Osteoblast (primary cell): Measurements from ENCODE around the gene AKAP6. TPM values are rescaled to one million over a fixed set of nuclear protein-coding genes. Genes with fewer than 3 reads are reported as not detected.

Source experiments
- DNase-seq: peaks from one replicate; pipeline ENCODE4 v3.0.0; 2011; ENCODE audit warnings: low spot score, mixed read lengths; ENCODE audit not compliant: insufficient read length; ENCODE audit errors: missing footprints
- H2AFZ ChIP-seq: 2 replicates; pipeline ENCODE4 v1.6.0; 2011; ENCODE audit warnings: mild to moderate bottlenecking, low read length
- H3K27ac ChIP-seq: 2 replicates; pipeline ENCODE4 v1.5.1; 2011; ENCODE audit warnings: mild to moderate bottlenecking, low read depth, low read length, moderate library complexity
- H3K27me3 ChIP-seq: 2 replicates; pipeline ENCODE4 v1.6.0; 2012; ENCODE audit warnings: mild to moderate bottlenecking, control low read depth, inconsistent platforms, low read length, moderate library complexity; ENCODE audit not compliant: insufficient read depth
- H3K36me3 ChIP-seq: 2 replicates; pipeline ENCODE4 v1.5.1; 2011; ENCODE audit warnings: mild to moderate bottlenecking, low read length, control low read depth, moderate library complexity; ENCODE audit not compliant: insufficient read depth
- H3K4me1 ChIP-seq: 2 replicates; pipeline ENCODE4 v1.5.1; 2011; ENCODE audit warnings: mild to moderate bottlenecking, low read length, control low read depth, moderate library complexity; ENCODE audit not compliant: insufficient read depth
- H3K4me2 ChIP-seq: 2 replicates; pipeline ENCODE4 v1.6.0; 2011; ENCODE audit warnings: mild to moderate bottlenecking, low read length; ENCODE audit not compliant: insufficient read depth
- H3K4me3 ChIP-seq: fragments of 200-600 bp; sonication (generic); 3 replicates; pipeline ENCODE4 v1.5.1; 2012; ENCODE audit warnings: mild to moderate bottlenecking, low read length, inconsistent platforms; ENCODE audit not compliant: insufficient read depth
- H3K79me2 ChIP-seq: 2 replicates; pipeline ENCODE4 v1.6.0; 2012; ENCODE audit warnings: mild to moderate bottlenecking, low read length, control low read depth, inconsistent platforms; ENCODE audit not compliant: insufficient read depth
- H3K9me3 ChIP-seq: 2 replicates; pipeline ENCODE4 v1.5.1; 2011; ENCODE audit warnings: low read depth, low read length, control low read depth
- H4K20me1 ChIP-seq: 2 replicates; pipeline ENCODE4 v1.6.0; 2012; ENCODE audit warnings: mild to moderate bottlenecking, low read length, control low read depth; ENCODE audit not compliant: insufficient read depth
- CTCF ChIP-seq: IDR thresholded peaks from 2 replicates; pipeline ENCODE4 v1.5.1; 2011; ENCODE audit warnings: mild to moderate bottlenecking, low read depth, low read length, moderate library complexity; ENCODE audit errors: extremely low read depth
- total RNA-seq: library from RNA; depleted of rRNA; stranded (reverse); fragments of >200 nt; gene quantifications from 2 replicates; pipeline ENCODE4 v1.2.3, GENCODE V29; 2012

The AKAP6 gene
- total RNA-seq, 1 donor, result 2.2 TPM

- H3K9me3 ChIP-seq, result no peaks in the 10 kb centered on the region
- H3K4me3 ChIP-seq, result peak overlapping the region; percentile 17
- peak overlapping the region; percentile 36 for H2AFZ ChIP-seq
- no peak for DNase-seq
- no peaks in the 10 kb centered on the region for H3K79me2 ChIP-seq
- peak overlapping the region; percentile 37 for H3K4me2 ChIP-seq
- no peaks in the 10 kb centered on the region for H3K36me3 ChIP-seq
- no peak for TF ChIP-seq CTCF
- H3K27ac ChIP-seq, result peak overlapping the region; percentile 21
- no peaks in the 10 kb centered on the region for H4K20me1 ChIP-seq
- no peaks in the 10 kb centered on the region for H3K27me3 ChIP-seq
- H3K4me1 ChIP-seq, result peaks cover 29% of the 10 kb centered on the region
Observed at GRCh38 chr14:32761381-32761968, 432.4 kb downstream of the AKAP6 start.

GRCh38 chr14:32762886-32763285 lies 433.8 kb downstream of the AKAP6 start:
- no peak overlapping the region for H2AFZ ChIP-seq

GRCh38 chr14:32763673-32764072 lies 434.6 kb downstream of the AKAP6 start:
- Histone ChIP-seq H3K27me3 (no peaks in the 10 kb centered on the region), H3K4me2 (no peak overlapping the region)
- DNase-seq, result no peak

More at GRCh38 chr14:32762886-32763285, 433.8 kb downstream of the AKAP6 start:
- H3K79me2 ChIP-seq, result no peaks in the 10 kb centered on the region
- peak overlapping the region; percentile 10 for H3K27ac ChIP-seq
- no peaks in the 10 kb centered on the region for H4K20me1 ChIP-seq
- no peaks in the 10 kb centered on the region for H3K9me3 ChIP-seq
- peak overlapping the region; percentile 11 for H3K4me2 ChIP-seq
- H3K4me1 ChIP-seq, result peaks cover 29% of the 10 kb centered on the region
- TF ChIP-seq CTCF, result no peak
- no peak overlapping the region for H3K4me3 ChIP-seq
- H3K27me3 ChIP-seq, result no peaks in the 10 kb centered on the region
- H3K36me3 ChIP-seq, result no peaks in the 10 kb centered on the region
- DNase-seq, result no peak

More at GRCh38 chr14:32763673-32764072, 434.6 kb downstream of the AKAP6 start:
- TF ChIP-seq CTCF, result no peak
- H3K79me2 ChIP-seq, result no peaks in the 10 kb centered on the region
- H3K36me3 ChIP-seq, result no peaks in the 10 kb centered on the region
- H3K27ac ChIP-seq, result peak overlapping the region; percentile 9
- H2AFZ ChIP-seq, result no peak overlapping the region
- no peaks in the 10 kb centered on the region for H4K20me1 ChIP-seq
- no peaks in the 10 kb centered on the region for H3K9me3 ChIP-seq
- peaks cover 29% of the 10 kb centered on the region for H3K4me1 ChIP-seq
- no peak overlapping the region for H3K4me3 ChIP-seq
